H1 (cell line): ENCODE data around the gene TAPT1. TPM values are rescaled to one million over a fixed set of nuclear protein-coding genes. Genes with fewer than 3 reads are reported as not detected.

Experiments
- CTCF ChIA-PET: fragments of 300-600 bp; sonication (Branson Sonifier 250); formaldehyde crosslinking; loops from one replicate; lab custom pipeline; 2021; ENCODE audit not compliant: partially characterized antibody; lab: Charles Lee
- POLR2A ChIA-PET: fragments of 300-600 bp; sonication (Branson Sonifier 250); formaldehyde crosslinking; loops from one replicate; lab custom pipeline; 2021; ENCODE audit warnings: inconsistent platforms; ENCODE audit not compliant: partially characterized antibody; lab: Charles Lee
- DNase-seq, 2 experiments: peaks; one replicate each; pipeline versions ENCODE4 v3.0.0 to v3.0.0-alpha.2; 2010 to 2022; ENCODE audit warnings: low spot score in 2 of 2, low read depth in 1 of 2, mixed read lengths in 1 of 2
- FAIRE-seq: peaks from 2 replicates; lab custom pipeline; 2011; peaks lifted over from hg19 to GRCh38; lab: Jason Lieb, UNC
- H2AFZ ChIP-seq: 2 replicates; pipeline ENCODE4 v1.8.1; 2012; ENCODE audit warnings: low read length, inconsistent platforms
- H2AK5ac ChIP-seq: 2 replicates; pipeline ENCODE4 v1.6.1; 2013; ENCODE audit warnings: low read depth, low read length
- H2BK120ac ChIP-seq: replicated peaks from 2 replicates; pipeline ENCODE3; 2013; ENCODE audit warnings: low read depth, low read length, inconsistent platforms
- H2BK12ac ChIP-seq: 2 replicates; pipeline ENCODE4 v1.6.1; 2013; ENCODE audit warnings: low read depth, low read length
- H2BK15ac ChIP-seq: 2 replicates; pipeline ENCODE4 v1.6.1; 2013; ENCODE audit warnings: low read length
- H2BK20ac ChIP-seq: 2 replicates; pipeline ENCODE4 v1.6.1; 2013; ENCODE audit warnings: low read length
- H2BK5ac ChIP-seq: 2 replicates; pipeline ENCODE4 v1.6.1; 2013; ENCODE audit warnings: low read depth, low read length
- H3K14ac ChIP-seq: 2 replicates; pipeline ENCODE4 v1.6.1; 2013; ENCODE audit warnings: inconsistent platforms; ENCODE audit not compliant: insufficient read length
- H3K18ac ChIP-seq: 2 replicates; pipeline ENCODE4 v1.6.1; 2013; ENCODE audit warnings: low read length; ENCODE audit errors: extremely low read depth
- H3K23ac ChIP-seq: 2 replicates; pipeline ENCODE4 v1.6.1; 2013; ENCODE audit warnings: inconsistent platforms; ENCODE audit not compliant: insufficient read length
- H3K23me2 ChIP-seq: 2 replicates; pipeline ENCODE4 v1.6.1; 2013; ENCODE audit warnings: low read depth, low read length
- H3K27ac ChIP-seq: 2 replicates; pipeline ENCODE4 v1.6.1; 2011; ENCODE audit warnings: low read depth, low read length, inconsistent platforms
- H3K27me3 ChIP-seq, 4 experiments: replicated peaks in 1 of 4; 1 replicate in 1 of 4; 2 replicates in 3 of 4; pipeline versions ENCODE4 v1.6.1 to v1.8.1; 2011 to 2013; ENCODE audit warnings: low read length in 3 of 4, mild to moderate bottlenecking in 3 of 4, inconsistent platforms in 2 of 4, mixed read lengths in 2 of 4, moderate library complexity in 1 of 4; ENCODE audit not compliant: control insufficient read depth in 3 of 4, insufficient read depth in 3 of 4; ENCODE audit errors: extremely low read depth in 1 of 4
- H3K36me3 ChIP-seq, 4 experiments: 2 replicates each; pipeline versions ENCODE4 v1.6.1 to v1.8.1; 2011 to 2013; ENCODE audit warnings: mild to moderate bottlenecking in 4 of 4, low read length in 3 of 4, moderate library complexity in 2 of 4, control low read depth in 1 of 4, inconsistent platforms in 1 of 4; ENCODE audit not compliant: insufficient read depth in 4 of 4, control insufficient read depth in 2 of 4
- H3K4ac ChIP-seq: replicated peaks from 2 replicates; pipeline ENCODE3; 2013; ENCODE audit warnings: low read length, low read depth, mixed read lengths, inconsistent platforms; ENCODE audit not compliant: insufficient read length
- H3K4me1 ChIP-seq, 4 experiments: replicated peaks in 1 of 4; 1 replicate in 1 of 4; 2 replicates in 3 of 4; pipeline versions ENCODE4 v1.6.1 to v1.8.1; 2011 to 2013; ENCODE audit warnings: low read length in 3 of 4, inconsistent platforms in 2 of 4, mixed read lengths in 1 of 4; ENCODE audit not compliant: insufficient read depth in 4 of 4, control insufficient read depth in 3 of 4
- H3K4me2 ChIP-seq, 2 experiments: 2 replicates each; pipeline versions ENCODE4 v1.6.1 to v1.8.1; 2011 to 2013; ENCODE audit warnings: low read depth in 2 of 2, low read length in 2 of 2, control low read depth in 1 of 2, inconsistent platforms in 1 of 2, mild to moderate bottlenecking in 1 of 2; ENCODE audit not compliant: insufficient read depth in 1 of 2
- H3K4me3 ChIP-seq, 4 experiments: fragments of 200-600, 300-600 bp in 1 of 4; sonication (generic), shearing (Covaris generic), sonication (Bioruptor Twin) in 1 of 4; 2 replicates each; pipeline versions ENCODE4 v1.5.1 to v1.8.1; 2011 to 2016; ENCODE audit warnings: low read length in 4 of 4, low read depth in 3 of 4, control low read depth in 2 of 4, inconsistent platforms in 2 of 4, mild to moderate bottlenecking in 2 of 4, mixed read lengths in 1 of 4, moderate library complexity in 1 of 4; ENCODE audit not compliant: insufficient read depth in 2 of 4; ENCODE audit errors: extremely low read depth in 1 of 4
- H3K56ac ChIP-seq: replicated peaks from 2 replicates; pipeline ENCODE3; 2013; ENCODE audit warnings: low read depth, mild to moderate bottlenecking, mixed read lengths, low read length, inconsistent platforms; ENCODE audit not compliant: insufficient read length
- H3K79me1 ChIP-seq: 2 replicates; pipeline ENCODE4 v1.6.1; 2013; ENCODE audit warnings: low read depth, low read length, control low read depth
- H3K79me2 ChIP-seq, 2 experiments: 2 replicates each; pipeline versions ENCODE4 v1.6.1 to v1.8.1; 2012 to 2013; ENCODE audit warnings: low read length in 2 of 2, mild to moderate bottlenecking in 2 of 2, inconsistent platforms in 1 of 2; ENCODE audit not compliant: insufficient read depth in 2 of 2, control insufficient read depth in 1 of 2
- H3K9ac ChIP-seq, 4 experiments: replicated peaks in 1 of 4; 1 replicate in 1 of 4; 2 replicates in 3 of 4; pipeline versions ENCODE4 v1.6.1 to v1.8.1; 2011 to 2013; ENCODE audit warnings: low read depth in 3 of 4, low read length in 3 of 4, control low read depth in 2 of 4, mild to moderate bottlenecking in 2 of 4, moderate library complexity in 2 of 4, inconsistent platforms in 1 of 4; ENCODE audit errors: extremely low read depth in 1 of 4
- H3K9me3 ChIP-seq, 2 experiments: 2 replicates each; pipeline versions ENCODE4 v1.6.1 to v1.8.1; 2012 to 2013; ENCODE audit warnings: mild to moderate bottlenecking in 2 of 2, moderate library complexity in 2 of 2, control low read depth in 1 of 2, inconsistent platforms in 1 of 2, low read depth in 1 of 2, low read length in 1 of 2, mixed read lengths in 1 of 2; ENCODE audit not compliant: insufficient read depth in 2 of 2
- H4K20me1 ChIP-seq, 2 experiments: replicated peaks in 1 of 2; 2 replicates each; pipeline versions ENCODE3 to v1.8.1; 2011 to 2013; ENCODE audit warnings: inconsistent platforms in 2 of 2, low read length in 2 of 2, mild to moderate bottlenecking in 1 of 2; ENCODE audit not compliant: insufficient read depth in 2 of 2, control insufficient read depth in 1 of 2
- H4K5ac ChIP-seq: 2 replicates; pipeline ENCODE4 v1.6.1; 2013; ENCODE audit warnings: low read length, low read depth, mixed read lengths, inconsistent platforms; ENCODE audit not compliant: insufficient read length
- H4K8ac ChIP-seq: 2 replicates; pipeline ENCODE4 v1.8.0; 2013; ENCODE audit warnings: mild to moderate bottlenecking, moderate library complexity, low read length, inconsistent platforms; ENCODE audit not compliant: insufficient read depth; ENCODE audit errors: extremely low read depth
- H4K91ac ChIP-seq: replicated peaks from 2 replicates; pipeline ENCODE3; 2013; ENCODE audit warnings: low read length, mixed read lengths, inconsistent platforms; ENCODE audit not compliant: insufficient read length
- BACH1 ChIP-seq: IDR thresholded peaks from 2 replicates; pipeline ENCODE4 v1.6.1; 2012; ENCODE audit warnings: low read length, improper control_type of control experiment
- CBX8 ChIP-seq: fragments of 300-800, 300-1000 bp; sonication (generic); IDR thresholded peaks from 2 replicates; pipeline ENCODE4 v1.7.1; 2016; ENCODE audit warnings: low read depth, low read length, borderline replicate concordance
- CTBP2 ChIP-seq: IDR thresholded peaks from 2 replicates; pipeline ENCODE4 v1.7.0; 2011; ENCODE audit warnings: borderline replicate concordance, mild to moderate bottlenecking, moderate library complexity, mixed read lengths, low read length; ENCODE audit not compliant: insufficient read depth, insufficient read length
- FOSL1 ChIP-seq: IDR thresholded peaks from 2 replicates; pipeline ENCODE4 v1.6.1; 2011; ENCODE audit warnings: mild to moderate bottlenecking, low read depth, low read length, moderate library complexity; ENCODE audit not compliant: insufficient read depth
- KDM4A ChIP-seq: IDR thresholded peaks from one replicate; pipeline ENCODE4 v1.7.1; 2012; ENCODE audit warnings: low read depth, mild to moderate bottlenecking, moderate library complexity, low read length, inconsistent platforms; ENCODE audit not compliant: severe bottlenecking
- PHF8 ChIP-seq: fragments of 200-600 bp; sonication (generic); conservative IDR thresholded peaks from 2 replicates; pipeline ENCODE4 v1.7.1; 2012; ENCODE audit warnings: low read depth, mild to moderate bottlenecking, inconsistent platforms, low read length, moderate library complexity
- POLR2AphosphoS5 ChIP-seq: IDR thresholded peaks from 2 replicates; pipeline ENCODE4 v1.6.1; 2011; ENCODE audit warnings: low read depth, low read length
- SIRT6 ChIP-seq: IDR thresholded peaks from one replicate; pipeline ENCODE4 v1.7.1; 2012; ENCODE audit warnings: low read length, inconsistent platforms
- SP2 ChIP-seq: IDR thresholded peaks from 2 replicates; pipeline ENCODE4 v1.6.1; 2012; ENCODE audit warnings: mild to moderate bottlenecking, low read length, inconsistent platforms
- SRF ChIP-seq: IDR thresholded peaks from 2 replicates; pipeline ENCODE4 v1.6.1; 2011; ENCODE audit warnings: mild to moderate bottlenecking, low read depth, low read length, moderate library complexity
- SUZ12 ChIP-seq: fragments of 200-600 bp; sonication (generic); IDR thresholded peaks from 2 replicates; pipeline ENCODE4 v1.6.1; 2012; ENCODE audit warnings: mild to moderate bottlenecking, inconsistent platforms, low read length, moderate library complexity, mixed read lengths
- TAF7 ChIP-seq: optimal IDR thresholded peaks from 2 replicates; pipeline ENCODE3; 2011; ENCODE audit warnings: low read depth, mild to moderate bottlenecking, inconsistent platforms, low read length, moderate library complexity, borderline replicate concordance
- TCF12 ChIP-seq: IDR thresholded peaks from 2 replicates; pipeline ENCODE4 v1.6.1; 2011; ENCODE audit warnings: low read depth, mild to moderate bottlenecking, low read length
- WGBS, 2 experiments: shearing (Covaris generic) in 1 of 2; methylation state at CpG; one replicate each; pipeline versions ENCODE4 v1.1.6 to v1.1.7; 2013 to 2015; ENCODE audit warnings: low lambda C conversion rate in 2 of 2, mixed read lengths in 2 of 2, inconsistent platforms in 1 of 2, low coverage in 1 of 2, missing lambda C conversion rate in 1 of 2; ENCODE audit not compliant: insufficient replicate concordance in 2 of 2, insufficient coverage in 1 of 2, insufficient read length in 1 of 2; ENCODE audit errors: extremely low coverage in 1 of 2, missing lambda C conversion rate in 1 of 2; 5-methylcytosine and 5-hydroxymethylcytosine counted together
- polyA plus RNA-seq, 7 experiments: library from polyadenylated mRNA; depleted of rRNA in 3 of 7; stranded (reverse) in 5 of 7; unstranded in 2 of 7; fragments of >200 nt in 5 of 7; fragments of 200-250 nt in 2 of 7; gene quantifications; 1 replicate in 5 of 7; 2 replicates in 1 of 7; 4 replicates in 1 of 7; pipeline versions ENCODE4 v1.2.1 to v1.2.3, GENCODE V29; 2011 to 2013; ENCODE audit warnings: missing spikeins in 2 of 7, mixed read lengths in 2 of 7
- total RNA-seq: library from RNA; stranded (reverse); fragmentation: NEBNext Ultra II Directional; extraction: Animal tissue kit (Norgen Biotek cat#: 25700); gene quantifications from 2 replicates; pipeline ENCODE4 v1.2.1, GENCODE V29; 2021

TAPT1 gene
- total and polyA plus RNA-seq, 2 of the 8 experiments (the other 6 are each of a cell fraction or from before 2014, with no cell fraction given): 4.2 to 15.3 TPM

DNA sequence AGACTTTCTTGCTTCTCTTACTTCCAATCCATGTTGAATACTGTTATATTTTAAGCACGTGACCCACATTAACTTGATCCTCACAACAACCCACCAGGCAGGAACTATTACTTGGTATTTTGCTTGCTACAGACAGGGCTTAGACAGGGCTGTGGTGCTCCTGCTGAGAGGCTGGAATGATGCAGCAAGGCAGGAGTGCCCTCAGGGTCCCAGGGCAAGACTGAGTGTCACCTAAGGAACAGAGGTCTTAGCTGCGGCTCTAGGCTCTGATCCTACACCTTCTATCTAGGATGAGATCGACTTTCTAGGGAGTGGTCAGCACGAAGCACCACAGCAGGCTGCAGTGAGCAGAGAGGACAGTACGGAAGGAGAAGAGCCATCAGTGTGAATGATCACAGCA, 20.0 kb downstream of the TAPT1 start:
- H3K9ac ChIP-seq: no peak overlapping the region
- peaks cover 0 to 9% (median 4%) of the 10 kb centered on the region in 4 experiments; a peak in 5 of 7 replicates for H3K4me1 ChIP-seq
- ChIA-PET POLR2A (interaction anchor here (0.8 to 1.2 kb wide), 2 partner anchors 9 to 123 kb away, joined by 3 read pairs; partner anchors contain the start of gene PROM1), CTCF (interaction anchor here (0.6 to 5.9 kb wide), 51 partner anchors 8 to 662 kb away, joined by 3 to 57 read pairs (median 5); partner anchors contain the start of gene PROM1)
- no peak overlapping the region for H2BK15ac ChIP-seq
- H3K14ac ChIP-seq: no peak overlapping the region
- H2BK5ac ChIP-seq: no peak overlapping the region
- DNase-seq (no peak), FAIRE-seq (no peak)
- peaks cover 0 to 6% of the 10 kb centered on the region in 2 experiments for H4K20me1 ChIP-seq
- no peak overlapping the region; the same call in 1 of the 2 replicates for H2BK12ac ChIP-seq
- H2BK20ac ChIP-seq: no peak overlapping the region
- no peak overlapping the region for H3K23ac ChIP-seq
- no peak for TF ChIP-seq TCF12
- no peak for TF ChIP-seq SP2
- TF ChIP-seq SUZ12: no peak
- no peak for TF ChIP-seq BACH1
- no peak for TF ChIP-seq PHF8
- TF ChIP-seq SRF: no peak
- TF ChIP-seq KDM4A: no peak
- no peak for TF ChIP-seq CBX8
- TF ChIP-seq SIRT6: no peak
- TF ChIP-seq FOSL1: no peak
- no peak for TF ChIP-seq CTBP2
- TF ChIP-seq POLR2AphosphoS5: no peak
- no peak for TF ChIP-seq TAF7
- no peak overlapping the region for H3K4me2 ChIP-seq
- H2AK5ac ChIP-seq: no peak overlapping the region
- no peak overlapping the region for H3K4ac ChIP-seq
- H2AFZ ChIP-seq: no peak overlapping the region
- H3K36me3 ChIP-seq: no peaks in the 10 kb centered on the region; a peak in 1 of 8 replicates
- H3K23me2 ChIP-seq: no peaks in the 10 kb centered on the region
- no peak overlapping the region for H3K18ac ChIP-seq
- H4K91ac ChIP-seq: no peak overlapping the region
- H3K56ac ChIP-seq: no peak overlapping the region
- WGBS, 2 experiments: 90% methylated on average over 5 of the region's 5 CpGs; no CpG with 5 or more reads in 1 of the 2 experiments
- no peaks in the 10 kb centered on the region for H3K9me3 ChIP-seq
- H3K4me3 ChIP-seq: no peak overlapping the region
- no peaks in the 10 kb centered on the region for H3K79me2 ChIP-seq
- H4K5ac ChIP-seq: no peak overlapping the region
- no peak overlapping the region for H4K8ac ChIP-seq
- H2BK120ac ChIP-seq: no peak overlapping the region
- H3K27me3 ChIP-seq: no peaks in the 10 kb centered on the region
- H3K79me1 ChIP-seq: 0 out of 2 replicates have a peak, but pooled peaks cover 3% of the 10 kb centered on the region
- no peak overlapping the region for H3K27ac ChIP-seq
